RPMI7951 (cell line): ENCODE results near the gene LRRC31. TPM values are rescaled to one million over a fixed set of nuclear protein-coding genes. Genes with fewer than 3 reads are reported as not detected.

Source experiments
- DNase-seq: peaks from one replicate; pipeline ENCODE4 v3.0.0-alpha.2; 2012; ENCODE audit warnings: low read depth
- total RNA-seq: library from RNA; depleted of rRNA; stranded (reverse); fragments of >200 nt; shearing (Covaris generic); gene quantifications from 2 replicates; pipeline ENCODE4 v1.2.3, GENCODE V29; 2014; rRNA removed

Gene LRRC31
- not detected in 2 replicates for total RNA-seq

DNA sequence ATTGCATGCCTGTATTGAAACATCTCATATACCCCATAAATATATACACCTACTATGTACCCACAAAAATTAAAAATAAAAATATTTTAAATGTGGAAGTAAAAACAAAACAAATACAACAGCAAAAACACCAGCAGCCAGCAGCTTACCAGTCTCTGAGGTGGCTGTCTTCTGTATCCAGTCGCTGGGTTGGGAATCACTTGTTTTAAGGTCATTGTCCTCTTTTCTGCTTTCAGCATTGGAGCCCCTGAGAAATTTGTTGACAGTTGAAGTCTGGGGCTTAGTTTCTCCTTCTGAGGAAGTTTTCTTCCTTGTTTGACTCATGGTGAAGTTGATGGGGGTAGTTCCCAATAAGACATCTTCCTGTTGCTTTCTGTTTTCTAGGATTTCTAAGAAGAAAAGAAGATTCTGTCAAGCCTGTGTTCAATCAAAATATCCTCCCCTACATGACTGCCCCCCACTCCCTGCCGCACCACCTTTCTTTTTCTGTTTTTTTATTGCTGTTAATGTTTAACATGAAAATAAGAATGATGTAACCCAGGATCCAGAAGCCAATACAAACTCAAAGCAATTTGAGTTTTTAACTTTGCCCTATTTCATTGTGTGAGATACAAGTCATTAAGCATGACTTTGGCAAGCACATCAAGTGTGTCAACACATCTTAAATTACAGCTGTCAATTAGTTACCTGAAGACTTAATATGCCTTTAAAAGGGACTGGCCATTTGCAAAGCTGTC, at the start of gene LRRC31:
Gene LRRC31, minus strand, starts transcription at position 452 of the 737 bp plus-strand sequence. Its CDS starts 128 bp downstream, at position 324.
- DNase-seq: no peak

DNA sequence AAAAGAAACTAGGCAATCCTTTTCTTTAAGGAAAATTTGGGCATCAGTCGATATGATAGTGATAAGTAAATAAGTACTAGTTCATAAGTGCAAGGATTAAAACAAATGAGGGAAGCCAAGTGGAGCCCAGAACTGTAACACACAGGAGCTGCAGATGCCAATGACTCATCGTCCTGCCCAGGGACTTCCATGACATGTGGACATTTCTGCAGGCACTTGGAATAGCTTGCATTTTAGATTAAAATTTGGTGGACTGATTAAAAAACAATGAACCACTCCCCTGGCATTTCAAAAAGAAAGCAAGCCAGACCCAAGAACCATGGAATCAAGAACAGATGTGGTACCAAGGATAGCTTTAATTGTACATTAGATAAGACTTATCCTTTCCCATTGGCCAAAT, 44.6 kb upstream of the LRRC31 start:
- DNase-seq: peak; percentile 64

DNA sequence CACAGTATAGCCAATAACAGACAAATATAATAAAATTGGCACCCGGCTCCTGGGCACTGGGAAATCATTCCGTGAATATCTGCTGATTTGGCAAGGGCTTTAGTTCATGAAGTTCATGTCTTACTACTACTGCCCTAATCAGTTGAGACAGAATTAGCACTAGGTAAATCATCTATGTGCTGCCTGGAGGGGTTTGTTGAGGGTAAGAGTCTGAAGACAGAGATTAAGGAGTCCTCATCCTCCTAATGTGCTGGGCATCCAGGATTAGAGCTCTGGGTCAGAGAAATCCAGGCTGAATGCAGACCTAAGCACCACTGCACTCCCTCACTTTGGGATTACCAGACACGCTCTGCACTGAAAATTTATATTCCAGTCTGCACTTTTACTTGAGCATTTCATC, 43.6 kb upstream of the LRRC31 start:
- no peak for DNase-seq

DNA sequence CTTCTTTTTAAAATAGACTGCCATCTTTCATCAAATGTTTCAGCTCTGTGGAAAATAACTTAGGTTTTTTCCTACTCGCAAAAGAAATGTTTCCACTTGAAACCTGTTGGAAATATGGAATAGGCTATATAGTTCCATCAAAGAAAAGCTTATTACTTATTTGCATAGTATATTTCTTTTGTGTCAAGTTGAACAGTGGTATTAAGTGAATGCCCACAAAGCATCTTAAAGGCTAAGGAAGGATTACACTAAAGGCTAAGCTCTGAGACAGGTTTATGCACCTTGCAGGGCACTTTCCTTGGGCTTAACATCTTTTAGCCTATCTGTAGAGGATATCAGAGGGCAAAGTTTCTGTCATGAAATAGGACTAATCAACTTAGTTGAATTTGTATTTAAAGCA, 41.5 kb upstream of the LRRC31 start, which contains the start of gene SAMD7:
Gene SAMD7, plus strand, starts transcription at position 301 of the 400 bp plus-strand sequence. CDS start 7,927 bp downstream, outside the sequence.
- no peak for DNase-seq

DNA sequence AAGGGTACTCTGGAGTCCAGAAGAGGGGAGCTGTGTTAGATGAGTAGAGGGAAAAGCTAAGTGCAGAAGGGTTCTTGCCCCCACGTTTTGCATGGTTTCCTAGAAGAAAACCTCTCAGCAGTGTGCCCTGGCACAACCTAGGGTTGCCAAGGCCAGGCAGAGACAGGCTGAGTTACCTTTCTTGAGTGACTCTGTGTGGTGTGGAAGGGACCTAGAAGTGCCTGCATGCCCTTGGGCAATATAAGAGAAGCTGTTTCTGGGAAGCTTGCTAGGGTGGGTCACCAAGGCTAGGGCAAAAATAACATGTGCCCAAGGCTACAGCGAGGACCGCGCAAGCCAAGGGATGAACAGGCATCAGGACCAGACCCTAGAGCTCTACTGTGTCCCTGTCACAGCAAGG, 38.2 kb upstream of the LRRC31 start:
- DNase-seq: no peak

DNA sequence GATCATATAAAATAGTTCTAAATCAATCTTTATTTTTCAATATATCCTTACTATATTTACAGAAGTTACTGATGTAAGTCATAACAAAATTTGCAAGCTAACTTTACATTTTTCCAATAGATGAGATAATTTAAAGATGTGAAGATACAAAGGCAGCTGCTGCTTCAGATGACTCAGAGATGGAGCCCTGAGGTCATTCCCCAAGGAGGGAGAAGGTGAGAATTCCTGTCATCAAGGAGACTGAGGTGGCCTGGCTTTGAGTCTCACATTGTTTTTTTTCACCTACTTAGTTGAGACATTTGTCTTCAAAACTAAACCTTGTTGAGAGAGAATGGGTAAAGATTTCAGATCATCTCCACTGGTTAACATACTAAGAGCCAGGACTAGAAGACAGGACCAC, 37.7 kb upstream of the LRRC31 start:
- no peak for DNase-seq

DNA sequence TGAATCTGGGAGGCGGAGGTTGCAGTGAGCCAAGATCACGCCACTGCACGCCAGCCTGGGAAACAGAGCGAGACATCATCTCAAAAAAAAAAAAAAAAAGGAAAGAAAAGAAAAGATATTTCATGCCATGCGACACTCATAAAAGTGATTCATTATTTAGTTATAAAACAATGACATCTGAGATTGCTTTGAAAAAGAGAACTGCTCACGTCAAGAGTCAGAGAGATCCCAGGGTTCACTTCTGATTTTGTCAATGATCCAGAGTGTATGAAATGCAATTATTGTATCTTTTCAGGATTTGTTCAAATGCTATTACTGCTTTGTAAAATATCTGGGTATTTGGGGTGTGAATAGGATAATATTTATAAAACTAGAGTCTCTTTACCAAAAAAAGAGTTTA, 35.7 kb upstream of the LRRC31 start:
- no peak for DNase-seq

DNA sequence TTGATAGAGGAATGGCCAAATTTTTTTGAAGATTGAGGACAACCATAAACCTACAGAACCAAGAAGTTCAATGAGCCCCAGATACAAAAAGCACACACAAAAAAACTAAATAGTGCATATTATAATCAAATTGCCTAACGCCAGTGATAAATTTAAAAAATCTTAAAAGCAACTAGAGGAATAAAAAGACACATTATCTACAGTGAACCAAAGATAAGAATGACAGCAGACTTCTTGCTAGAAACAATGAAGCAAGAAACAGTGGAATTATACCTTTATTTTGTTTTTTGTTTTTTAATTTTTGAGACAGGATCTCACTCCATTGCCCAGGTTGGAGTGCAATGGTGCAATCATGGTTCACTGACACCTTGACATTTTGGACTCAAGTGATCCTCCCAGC, 31.7 kb upstream of the LRRC31 start:
- DNase-seq: no peak

DNA sequence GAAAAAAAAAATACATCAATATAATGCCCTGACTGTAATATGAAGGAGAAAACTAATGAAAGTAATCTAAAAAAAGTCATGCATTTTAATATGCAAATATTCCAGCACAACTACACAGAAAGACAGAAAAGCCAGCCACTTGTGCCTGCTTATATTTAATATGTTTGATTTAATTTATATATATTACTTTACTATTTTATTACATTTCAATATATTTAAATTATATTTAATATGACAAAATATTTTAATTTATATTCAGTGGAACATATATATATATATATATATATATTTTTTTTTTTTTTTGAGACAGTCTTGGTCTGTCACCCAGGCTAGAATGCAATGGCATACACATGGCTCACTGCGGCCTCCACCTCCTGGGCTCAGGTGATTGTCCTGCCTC, 27.5 kb upstream of the LRRC31 start:
- DNase-seq: no peak

DNA sequence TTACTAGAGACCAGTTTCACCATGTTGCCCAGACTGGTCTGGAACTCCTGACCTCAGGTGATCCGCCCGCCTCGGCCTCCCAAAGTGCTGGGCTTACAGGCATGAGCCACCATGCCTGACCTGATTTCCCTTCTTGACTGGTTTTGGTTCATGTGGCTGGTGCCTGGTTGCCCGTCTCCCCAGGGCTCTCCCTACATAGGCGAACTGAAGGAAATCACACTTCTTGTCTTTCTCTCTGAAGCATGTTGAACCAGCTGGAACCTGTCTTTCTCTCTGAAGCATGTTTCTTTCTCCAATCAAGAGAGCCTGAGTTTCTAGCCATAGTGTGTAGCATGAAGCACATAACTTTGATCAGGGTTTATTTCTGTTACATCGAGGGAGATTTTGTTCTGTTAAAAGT, 25.3 kb upstream of the LRRC31 start:
- no peak for DNase-seq

DNA sequence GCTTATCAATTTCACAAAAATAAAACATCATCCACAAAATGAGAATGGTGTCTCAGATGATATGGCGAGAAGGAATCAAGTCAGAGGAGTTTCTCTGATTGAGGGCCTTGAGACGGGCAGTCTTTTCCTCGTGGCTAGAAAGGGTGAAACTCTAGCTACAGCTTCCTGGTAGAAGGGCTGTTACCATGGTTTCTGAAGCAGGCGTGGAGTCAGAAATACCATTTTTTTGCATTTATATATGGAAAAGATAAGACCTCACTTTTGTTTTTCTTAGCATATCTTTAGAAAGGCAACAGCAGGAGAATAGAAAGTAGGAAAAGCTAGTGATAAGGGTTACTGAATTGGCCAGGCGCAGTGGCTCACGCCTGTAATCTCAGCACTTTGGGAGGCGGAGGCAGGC, 24.4 kb upstream of the LRRC31 start:
- no peak for DNase-seq

DNA sequence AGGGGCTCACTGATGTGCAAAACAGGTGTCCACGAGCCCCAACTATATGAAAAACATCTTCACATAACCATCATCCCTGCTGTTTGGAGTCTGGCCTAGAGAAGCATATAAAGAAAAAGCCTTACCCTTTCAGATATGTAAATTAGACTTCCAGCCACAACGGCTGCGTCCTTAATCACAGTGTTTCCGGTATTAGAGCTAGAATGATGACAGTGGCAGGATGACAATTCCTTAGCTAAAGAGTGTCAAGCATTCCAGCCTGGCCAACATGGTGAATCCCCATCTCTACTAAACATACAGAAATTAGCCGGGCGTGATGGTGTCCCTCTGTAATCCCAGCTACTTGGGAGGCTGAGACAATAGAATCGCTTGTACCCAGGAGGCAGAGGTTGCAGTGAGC, 22.2 kb upstream of the LRRC31 start:
- peak; percentile 8 for DNase-seq

DNA sequence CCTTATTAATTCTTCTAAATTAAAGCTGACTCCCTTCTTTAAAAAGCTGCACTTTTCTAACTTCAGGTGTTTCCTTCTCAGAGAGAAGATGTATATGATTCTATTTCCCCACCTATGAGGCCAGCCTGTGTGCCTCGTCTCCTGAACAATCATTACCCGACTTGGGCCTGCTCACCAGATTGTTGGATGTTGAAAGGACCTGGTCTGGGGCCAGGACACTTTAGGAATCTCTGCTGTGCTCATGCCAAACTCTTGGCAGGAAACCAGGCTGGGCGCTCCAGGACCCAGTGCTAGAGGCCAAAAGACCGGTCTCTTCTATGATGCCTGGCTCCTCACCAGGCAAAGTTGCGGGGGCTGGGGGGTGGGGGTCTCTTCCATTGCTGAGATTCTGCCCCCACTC, 16.9 kb upstream of the LRRC31 start:
- peak; percentile 31 for DNase-seq

DNA sequence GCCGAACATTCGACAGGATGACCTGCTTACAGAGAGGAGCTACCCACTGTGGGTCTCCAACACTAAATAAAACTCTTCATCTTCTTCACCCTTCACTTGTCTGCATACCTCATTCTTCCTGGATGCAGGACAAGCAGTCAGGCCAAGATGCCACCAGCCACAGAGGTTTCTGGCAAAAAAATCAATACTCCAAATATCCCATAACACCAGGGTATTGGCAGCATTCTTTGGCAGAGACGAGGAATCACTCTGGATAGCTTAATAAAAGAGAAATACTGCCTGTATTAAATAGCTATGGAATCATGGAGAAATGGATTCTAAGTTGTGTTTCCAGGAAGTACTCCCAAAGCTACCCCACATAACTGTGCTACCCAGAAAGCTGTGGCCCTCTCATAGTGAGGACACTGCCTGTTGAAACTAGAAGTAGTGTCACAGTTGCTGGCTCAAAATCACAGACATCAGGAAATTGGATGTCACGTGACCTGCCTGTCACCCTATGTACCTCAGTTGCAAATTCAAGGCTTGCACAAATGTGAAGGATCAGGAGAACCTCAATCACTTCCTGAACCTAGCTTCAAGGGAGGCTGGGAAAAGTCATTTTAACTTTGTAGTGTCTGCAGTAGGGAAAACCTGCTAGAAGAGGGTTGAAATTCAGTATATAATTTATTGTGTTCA, 11.0 kb upstream of the LRRC31 start:
- no peak for DNase-seq

DNA sequence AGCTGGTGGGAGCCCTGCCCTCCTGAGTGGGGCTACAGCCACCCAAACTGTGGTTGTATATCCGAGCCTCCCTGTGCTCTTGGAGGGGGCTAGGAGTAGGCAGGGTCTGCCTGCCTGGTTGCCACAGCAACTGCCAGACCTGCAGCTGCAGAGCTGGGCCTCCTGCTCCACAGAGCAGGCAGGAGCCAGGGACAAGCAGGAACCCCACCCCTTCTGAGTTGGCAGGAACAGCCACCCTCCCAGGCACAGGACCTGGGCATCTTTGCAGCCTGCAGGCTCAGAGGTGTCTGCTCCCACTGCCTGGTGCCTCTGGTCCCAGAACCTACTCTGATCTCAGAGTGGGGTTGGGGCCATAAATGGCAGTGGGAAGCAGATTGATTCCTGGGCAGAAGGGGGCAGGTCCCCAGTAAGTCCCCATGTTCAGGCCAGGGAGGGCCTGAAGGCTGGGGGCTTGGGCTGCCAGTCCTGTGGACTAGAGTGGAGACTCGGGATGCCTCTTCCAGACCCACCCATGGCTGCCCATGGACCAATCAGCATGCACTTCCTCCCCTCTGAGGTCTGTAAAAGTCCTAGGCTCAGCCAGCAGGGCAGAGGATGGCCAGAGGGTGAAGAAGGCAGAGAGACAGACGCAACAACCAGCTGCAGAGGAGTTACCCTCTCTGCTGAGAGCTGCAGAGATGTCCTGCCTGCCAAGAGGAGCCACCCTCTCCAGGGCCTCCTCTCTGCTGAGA, 10.3 kb upstream of the LRRC31 start:
- no peak for DNase-seq

DNA sequence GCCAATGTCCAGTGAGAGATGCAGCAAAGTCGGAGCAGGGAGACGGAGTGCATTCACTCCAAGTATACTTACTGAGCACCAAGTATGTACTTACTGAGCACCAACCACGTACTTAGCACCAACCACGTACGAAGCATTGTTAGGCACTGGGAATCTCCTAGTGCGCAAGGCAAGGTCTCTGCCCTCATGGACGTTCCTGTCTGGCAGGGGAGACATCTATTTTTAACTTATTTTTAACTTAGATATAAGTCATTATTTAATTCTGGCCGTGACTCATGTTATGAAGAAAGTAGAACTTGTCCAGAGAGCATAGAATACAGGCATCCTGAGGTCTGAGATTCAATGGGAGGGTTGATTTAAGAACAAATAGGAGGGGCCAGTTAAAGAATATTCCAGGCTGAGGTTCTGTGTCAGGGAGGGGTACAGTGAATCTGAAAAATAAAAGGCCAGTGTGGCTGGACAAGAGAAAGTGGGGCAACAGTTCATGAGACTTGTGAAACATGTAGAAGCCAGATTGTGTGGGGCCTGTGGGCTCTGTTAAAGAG, 9.3 kb upstream of the LRRC31 start:
- no peak for DNase-seq

DNA sequence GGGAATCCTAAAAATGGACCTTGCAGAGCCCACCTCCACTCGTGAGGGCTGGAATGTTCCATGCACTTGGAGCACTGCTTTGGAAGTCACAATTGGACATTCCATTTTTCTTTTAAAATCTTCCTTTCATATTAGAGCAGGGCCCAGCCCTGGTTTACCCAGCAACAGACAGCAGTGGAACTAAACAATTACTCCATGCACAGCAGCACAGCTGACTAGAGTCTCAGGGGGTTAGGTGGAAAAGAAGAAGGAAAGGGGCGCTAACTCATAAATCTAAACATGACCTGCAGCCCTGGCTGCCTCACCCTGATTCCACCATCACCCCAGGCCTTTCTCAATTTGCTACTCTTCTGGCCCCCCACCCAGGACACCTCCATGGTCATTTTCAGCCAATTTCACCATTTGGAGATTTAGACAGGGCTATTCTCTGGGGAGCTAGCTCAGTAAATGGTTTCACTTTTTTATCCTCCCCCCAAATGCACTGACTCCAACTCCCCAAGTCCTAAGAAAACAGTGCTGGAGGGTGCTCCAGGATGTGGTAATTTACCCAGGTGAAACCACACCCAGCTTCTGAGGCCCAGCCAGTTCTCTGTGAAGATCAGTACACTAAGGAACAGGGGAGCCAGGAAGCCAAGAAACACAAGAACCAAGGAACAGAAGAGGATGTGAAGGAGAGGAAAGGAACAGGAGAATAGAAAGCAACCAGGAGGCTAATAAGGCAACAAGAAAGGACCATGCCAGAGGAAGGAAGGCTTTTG, 1.6 kb upstream of the LRRC31 start:
- no peak for DNase-seq

DNA sequence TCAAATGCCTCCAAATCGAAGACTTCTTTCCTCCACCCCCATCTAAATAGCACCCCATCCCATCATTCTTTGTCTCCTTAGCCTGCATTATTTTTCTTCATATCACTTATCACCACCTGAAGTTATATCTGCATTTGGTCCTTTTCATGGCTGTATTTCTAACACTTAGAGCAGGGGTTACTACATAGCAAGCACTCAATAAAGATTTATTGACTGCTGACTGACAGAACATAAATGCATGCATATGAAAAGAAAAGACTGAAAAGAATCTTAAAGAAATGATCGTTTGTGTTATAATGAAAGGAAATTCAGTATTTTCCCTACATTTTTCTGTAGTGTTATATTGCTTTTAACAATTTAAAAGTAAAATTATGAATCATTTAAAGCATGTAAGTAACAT, 1.4 kb downstream of the LRRC31 start:
- DNase-seq: no peak

DNA sequence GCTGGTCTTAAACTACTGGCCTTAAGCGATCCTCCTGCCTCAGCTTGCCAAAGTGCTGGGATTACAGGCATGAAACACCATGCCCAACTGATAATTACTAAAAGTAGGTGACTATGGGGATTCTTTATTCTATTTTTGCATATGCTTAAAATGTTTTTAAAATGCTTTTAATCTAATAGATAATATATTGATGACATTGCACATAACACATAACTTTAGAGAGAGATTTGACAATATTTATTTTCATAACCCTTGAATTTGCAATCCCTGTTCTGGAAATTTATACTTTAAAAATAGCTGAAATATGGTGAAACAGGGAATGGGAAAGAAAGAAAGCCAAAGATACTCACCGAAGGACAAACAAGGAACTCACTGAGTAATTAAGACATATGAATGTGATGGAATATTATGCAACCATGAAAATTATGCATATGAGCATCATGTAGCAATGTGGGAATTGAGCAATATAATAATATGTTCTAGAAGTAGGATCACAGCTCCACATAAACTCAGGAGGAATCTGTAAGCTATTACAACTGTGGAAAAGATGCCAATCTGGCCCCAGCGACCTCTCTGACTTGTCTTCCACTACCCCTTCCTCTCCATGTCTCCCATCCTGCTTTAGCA, 2.0 kb downstream of the LRRC31 start:
- DNase-seq: no peak

DNA sequence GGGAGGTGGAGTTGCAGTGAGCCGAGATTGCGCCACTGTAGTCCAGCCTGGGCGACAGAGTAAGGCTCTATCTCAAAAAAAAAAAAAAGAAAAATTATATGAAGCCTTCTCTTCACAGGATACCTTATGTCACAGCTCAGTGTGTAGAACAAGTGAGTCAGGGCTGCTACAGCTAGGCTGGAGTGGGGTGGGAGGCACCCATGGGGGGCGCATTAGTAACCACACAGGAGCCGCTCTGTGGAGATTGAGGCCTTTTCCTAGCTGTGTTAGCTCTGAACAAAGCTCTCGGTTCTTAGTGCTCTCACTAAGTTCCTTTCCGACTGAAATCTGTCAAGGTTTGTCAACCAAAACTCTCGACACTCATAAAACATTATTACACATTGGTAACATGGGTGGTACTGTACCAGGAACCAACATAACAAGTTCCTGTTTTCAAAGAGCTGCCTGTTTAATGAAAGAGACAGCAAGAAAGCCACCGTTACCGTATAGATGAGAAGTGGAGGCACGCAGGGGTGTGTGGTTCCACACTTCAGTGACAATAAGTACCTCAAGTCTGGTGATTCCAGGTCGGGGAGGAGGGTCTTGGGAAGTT, 4.5 kb downstream of the LRRC31 start:
- no peak for DNase-seq

DNA sequence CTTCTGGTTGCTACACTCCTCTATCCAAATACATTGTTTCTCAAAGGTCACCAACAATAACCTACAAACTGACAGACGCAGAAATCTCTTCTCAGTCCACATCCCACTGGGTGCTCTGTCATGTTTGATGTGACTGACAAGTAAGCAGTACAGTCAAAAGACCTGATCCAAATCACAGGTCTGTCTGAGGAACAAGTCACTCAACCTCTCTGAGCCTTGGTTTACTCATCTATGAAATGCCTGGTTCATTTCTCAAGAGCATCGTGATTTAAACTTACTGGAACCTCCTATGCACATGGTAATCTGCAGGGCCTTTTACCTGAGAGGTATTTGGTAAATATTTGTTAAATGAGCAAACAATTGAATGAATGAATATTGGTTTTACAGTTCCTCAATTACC, 5.5 kb downstream of the LRRC31 start:
- no peak for DNase-seq
